Gastrocnemius medialis (tissue), 4 donors: ENCODE data around the gene DDI2. TPM values are rescaled to one million over a fixed set of nuclear protein-coding genes. Genes with fewer than 3 reads are reported as not detected.

Experiments
- ATAC-seq, 2 donors: fragments of 150-250 bp; one replicate each; pipeline ENCODE4 v1.9.1; 2016
- DNase-seq, 2 donors: peaks; one replicate each; pipeline ENCODE4 v3.0.0-alpha.2; 2019
- H3K27ac ChIP-seq, 4 donors: fragments of 200-600 bp; sonication (generic); 1 replicate in 1 of 4; 2 replicates in 3 of 4; pipeline ENCODE4 v1.5.1; 2016 to 2018; ENCODE audit warnings: mild to moderate bottlenecking in 2 of 4, moderate library complexity in 1 of 4
- H3K27me3 ChIP-seq, 3 donors: fragments of 200-600 bp; sonication (generic) in 2 of 3; 1 replicate in 1 of 3; 2 replicates in 2 of 3; pipeline versions ENCODE4 v1.5.1 to v1.6.0; 2016 to 2019; ENCODE audit warnings: mild to moderate bottlenecking in 1 of 3, moderate library complexity in 1 of 3
- H3K36me3 ChIP-seq, 2 donors: fragments of 200-600 bp; sonication (generic) in 1 of 2; one replicate each; pipeline ENCODE4 v1.5.1; 2017 to 2018
- H3K4me1 ChIP-seq, 2 donors: fragments of 200-600 bp; sonication (generic) in 1 of 2; one replicate each; pipeline ENCODE4 v1.5.1; 2016 to 2017; ENCODE audit warnings: mild to moderate bottlenecking in 2 of 2
- H3K4me3 ChIP-seq, 4 donors: fragments of 200-600 bp; sonication (generic) in 3 of 4; 1 replicate in 1 of 4; 2 replicates in 3 of 4; pipeline ENCODE4 v1.5.1; 2016 to 2019; ENCODE audit warnings: mild to moderate bottlenecking in 2 of 4
- H3K9me3 ChIP-seq, 3 donors: fragments of 200-600 bp; sonication (generic) in 2 of 3; 1 replicate in 1 of 3; 2 replicates in 2 of 3; pipeline ENCODE4 v1.5.1; 2016 to 2019
- POLR2A ChIP-seq, 2 donors: fragments of 450-650 bp; IDR thresholded peaks; one replicate each; pipeline ENCODE4 v1.6.1; 2017; ENCODE audit warnings: antibody characterized with exemption in 2 of 2, mild to moderate bottlenecking in 2 of 2, moderate library complexity in 2 of 2
- in situ Hi-C, 4 donors: fragments of 200-750 bp; cut with MboI; loops; one replicate each; pipeline versions ENCODE4 v1.15.0 to v1.8.0; 2017; ENCODE audit warnings: low sequenced_read_pairs in 4 of 4
- intact Hi-C: fragments of 100-400 bp; cut with DNase I; formaldehyde crosslinking; loops from one replicate; pipeline ENCODE4 v1.15.1; 2023; ENCODE audit warnings: low total_unique reads
- total RNA-seq, 4 donors: library from RNA; depleted of rRNA; stranded (reverse); fragments of >200 nt; gene quantifications; one replicate each; pipeline versions ENCODE4 v1.1.0 to v1.2.3, GENCODE V29; 2016
- TF ChIP-seq, protein P1 (sequence below), 5 experiments: fragments of 450-650 bp in 3 of 5; fragments of 200-600 bp in 2 of 5; sonication (generic) in 2 of 5; IDR thresholded peaks in 4 of 5; conservative IDR thresholded peaks in 1 of 5; 1 replicate in 4 of 5; 2 replicates in 1 of 5; pipeline ENCODE4 v1.5.1; 2016 to 2019; ENCODE audit warnings: antibody characterized with exemption in 5 of 5, mild to moderate bottlenecking in 3 of 5, moderate library complexity in 3 of 5

Gene DDI2
- 10 to 100 TPM; 19.0 to 86.7 (median 34.2) TPM for total RNA-seq

DNA sequence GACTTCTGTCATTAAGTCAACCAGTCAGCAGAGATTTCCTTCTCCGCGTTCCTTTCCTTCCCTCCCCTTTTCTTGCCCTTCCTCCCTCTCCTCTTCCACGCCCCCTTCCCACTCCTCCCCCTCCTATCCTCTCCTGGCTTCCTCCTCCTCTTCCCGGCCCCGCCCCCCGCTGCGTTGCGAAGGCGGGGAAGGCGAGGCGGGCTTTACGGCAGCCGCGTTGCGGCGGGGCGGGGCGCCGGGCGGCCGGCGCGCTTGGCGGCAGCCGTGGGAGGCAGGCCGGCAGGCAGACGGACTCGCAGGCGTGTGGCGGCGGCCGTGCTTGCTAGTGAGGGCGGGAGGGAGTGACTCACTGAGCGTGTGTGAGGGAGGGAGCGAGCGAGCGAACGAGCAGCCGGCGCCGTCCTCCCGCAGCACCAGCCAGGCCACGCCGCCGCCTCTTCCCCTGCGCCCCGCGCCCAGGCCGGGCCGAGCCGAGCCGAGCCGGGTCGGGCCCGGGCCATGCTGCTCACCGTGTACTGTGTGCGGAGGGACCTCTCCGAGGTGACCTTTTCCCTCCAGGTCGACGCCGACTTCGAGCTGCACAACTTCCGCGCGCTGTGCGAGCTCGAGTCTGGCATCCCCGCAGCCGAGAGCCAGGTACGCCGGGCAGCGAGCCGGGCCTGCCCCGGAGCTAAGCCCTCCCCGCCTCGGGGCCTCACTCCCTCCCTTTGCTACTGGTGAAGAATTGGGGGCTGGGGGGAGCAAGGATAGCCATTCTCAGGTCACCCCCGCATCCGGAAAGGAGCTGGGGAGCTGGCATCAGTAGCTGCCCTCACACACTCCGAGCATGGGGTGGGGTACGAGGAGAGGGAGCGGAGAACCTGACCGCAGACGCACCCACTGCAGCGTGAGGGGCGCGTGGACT lies at the start of gene DDI2:
TSS of gene DDI2 (plus strand) at position 286 of the 904 bp plus-strand sequence. CDS start at position 499, 213 bp downstream.
- peak within 1 kb of the TSS; percentile 93 to 98 (median 95) for H3K27ac ChIP-seq
- no peaks in the 10 kb centered on the region for H3K27me3 ChIP-seq
- TF ChIP-seq POLR2A (IDR thresholded peaks at IDR 0.05) = peak; percentile 99
- TF ChIP-seq, protein P1, sequence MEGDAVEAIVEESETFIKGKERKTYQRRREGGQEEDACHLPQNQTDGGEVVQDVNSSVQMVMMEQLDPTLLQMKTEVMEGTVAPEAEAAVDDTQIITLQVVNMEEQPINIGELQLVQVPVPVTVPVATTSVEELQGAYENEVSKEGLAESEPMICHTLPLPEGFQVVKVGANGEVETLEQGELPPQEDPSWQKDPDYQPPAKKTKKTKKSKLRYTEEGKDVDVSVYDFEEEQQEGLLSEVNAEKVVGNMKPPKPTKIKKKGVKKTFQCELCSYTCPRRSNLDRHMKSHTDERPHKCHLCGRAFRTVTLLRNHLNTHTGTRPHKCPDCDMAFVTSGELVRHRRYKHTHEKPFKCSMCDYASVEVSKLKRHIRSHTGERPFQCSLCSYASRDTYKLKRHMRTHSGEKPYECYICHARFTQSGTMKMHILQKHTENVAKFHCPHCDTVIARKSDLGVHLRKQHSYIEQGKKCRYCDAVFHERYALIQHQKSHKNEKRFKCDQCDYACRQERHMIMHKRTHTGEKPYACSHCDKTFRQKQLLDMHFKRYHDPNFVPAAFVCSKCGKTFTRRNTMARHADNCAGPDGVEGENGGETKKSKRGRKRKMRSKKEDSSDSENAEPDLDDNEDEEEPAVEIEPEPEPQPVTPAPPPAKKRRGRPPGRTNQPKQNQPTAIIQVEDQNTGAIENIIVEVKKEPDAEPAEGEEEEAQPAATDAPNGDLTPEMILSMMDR (IDR thresholded peaks at IDR 0.05 in 4 of 5, conservative IDR thresholded peaks at IDR 0.05 in 1 of 5) = peak in 1 of 5 experiments; percentile 20
- in situ Hi-C loops (no loop called here), intact Hi-C loops (loop anchor here (1.0 to 5.0 kb wide), 5 partner anchors 14 to 400 kb away; partner anchors contain the start of genes DNAJC16, HSPB7 and PLEKHM2)
- peaks cover 32 to 45% of the 10 kb centered on the region in 2 donors for H3K4me1 ChIP-seq
- H3K4me3 ChIP-seq = peak within 1 kb of the TSS; percentile 71 to 93 (median 82)
- DNase-seq (peak; percentile 96 to 97), ATAC-seq (peak; percentile 80 to 88)
- no peaks in the 10 kb centered on the region for H3K36me3 ChIP-seq
- H3K9me3 ChIP-seq = no peaks in the 10 kb centered on the region

DNA sequence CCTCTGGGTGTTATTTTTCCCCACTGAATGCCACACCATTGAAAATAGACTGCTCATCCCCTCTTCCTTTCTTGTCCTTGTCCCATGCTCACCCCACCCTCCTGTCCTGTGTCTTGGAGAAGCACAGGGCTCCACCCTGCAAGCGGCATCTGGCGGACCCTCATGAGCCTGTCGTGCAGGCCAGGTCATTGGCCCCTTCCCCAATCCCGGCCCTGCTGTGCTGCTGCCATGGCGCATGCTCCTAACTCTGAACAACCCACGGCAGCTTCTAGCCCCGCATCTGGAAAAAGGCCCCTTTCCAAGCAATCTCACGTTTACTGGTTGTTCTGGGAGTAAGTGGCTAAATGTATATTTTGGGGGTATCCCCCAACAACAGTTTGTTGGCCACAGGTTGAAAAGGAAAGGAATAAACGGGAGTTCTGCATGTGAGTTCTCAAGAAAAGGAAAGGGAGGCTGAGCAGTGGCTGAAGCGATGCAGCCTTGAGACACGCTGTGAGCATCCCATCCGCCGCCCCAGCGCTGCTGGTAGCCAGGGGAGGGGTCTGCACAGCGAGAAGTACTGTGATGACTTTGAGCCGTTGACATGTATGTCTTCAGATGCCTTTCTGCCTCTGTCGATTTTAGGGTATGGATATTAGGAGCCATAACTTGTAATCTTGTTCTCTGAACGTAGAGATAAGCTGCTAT lies 48.7 kb upstream of the DDI2 start:
- no peaks in the 10 kb centered on the region for H3K27me3 ChIP-seq
- TF ChIP-seq POLR2A (IDR thresholded peaks at IDR 0.05) = no peak
- TF ChIP-seq, protein P1 (IDR thresholded peaks at IDR 0.05 in 4 of 5, conservative IDR thresholded peaks at IDR 0.05 in 1 of 5) = no peak
- ATAC-seq = no peak
- no peak for DNase-seq
- no peaks in the 10 kb centered on the region for H3K9me3 ChIP-seq
- peaks cover 5 to 66% of the 10 kb centered on the region in 2 donors for H3K36me3 ChIP-seq
- H3K27ac ChIP-seq = peak overlapping the region in 1 of 4 donors; percentile 21
- H3K4me1 ChIP-seq = peaks cover 7% of the 10 kb centered on the region in 2 donors
- intact Hi-C loops (no loop called here), in situ Hi-C loops (no loop called here)
- no peak overlapping the region for H3K4me3 ChIP-seq

DNA sequence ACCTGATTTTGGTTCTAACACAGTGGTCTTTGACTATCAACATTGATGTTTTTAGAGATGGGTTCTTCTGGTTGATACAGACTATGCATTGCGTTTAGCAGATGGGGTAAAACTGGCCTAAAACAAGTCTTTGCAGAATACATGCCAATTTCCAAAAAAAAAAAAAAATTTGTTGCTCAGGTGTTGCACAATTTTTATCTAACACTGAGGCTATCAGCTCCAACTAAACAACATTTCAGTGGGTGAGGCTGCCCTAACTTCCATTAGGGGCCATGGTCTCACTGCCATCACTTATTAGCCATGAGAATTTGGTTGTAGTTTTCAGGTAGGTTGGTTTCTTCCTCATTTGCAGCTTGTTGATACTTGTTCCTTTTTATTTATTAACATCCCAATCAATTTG lies 46.4 kb upstream of the DDI2 start:
- intact Hi-C loops (no loop called here), in situ Hi-C loops (no loop called here)
- Histone ChIP-seq H3K9me3 (no peaks in the 10 kb centered on the region), H3K4me1 (peaks cover 12 to 17% of the 10 kb centered on the region in 2 donors), H3K27me3 (no peaks in the 10 kb centered on the region), H3K36me3 (peaks cover 0 to 44% of the 10 kb centered on the region in 2 donors), H3K4me3 (no peak overlapping the region), H3K27ac (peak overlapping the region in 3 of 4 donors; percentile 16 to 95 (median 91))
- ATAC-seq = no peak
- DNase-seq = no peak
- TF ChIP-seq POLR2A (IDR thresholded peaks at IDR 0.05) = no peak
- TF ChIP-seq, protein P1 (IDR thresholded peaks at IDR 0.05 in 4 of 5, conservative IDR thresholded peaks at IDR 0.05 in 1 of 5) = no peak

DNA sequence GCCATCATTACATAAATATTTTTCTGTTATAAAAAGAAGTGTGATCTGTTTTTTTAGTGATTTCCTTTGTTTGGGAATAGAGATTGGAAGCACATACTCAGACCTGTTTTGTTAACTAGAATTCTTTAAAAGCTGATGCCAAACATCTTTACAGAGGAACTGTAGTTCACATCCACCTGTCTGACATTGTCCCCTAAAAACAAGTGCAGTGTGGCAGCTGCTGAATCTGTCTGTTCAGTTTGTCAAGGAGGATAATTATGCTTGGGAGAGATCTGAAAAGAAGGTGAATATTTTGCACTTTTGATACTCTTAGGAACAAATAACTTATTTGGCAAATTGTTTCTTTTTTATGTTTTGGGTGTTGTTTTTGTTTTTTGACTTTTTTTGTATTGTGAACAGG lies 46.0 kb upstream of the DDI2 start:
- no peaks in the 10 kb centered on the region for H3K27me3 ChIP-seq
- DNase-seq = no peak
- peak overlapping the region; percentile 16 to 95 (median 82) for H3K27ac ChIP-seq
- peaks cover 12 to 17% of the 10 kb centered on the region in 2 donors for H3K4me1 ChIP-seq
- peaks cover 0 to 40% of the 10 kb centered on the region in 2 donors for H3K36me3 ChIP-seq
- intact Hi-C loops = no loop called here
- no peak overlapping the region for H3K4me3 ChIP-seq
- TF ChIP-seq POLR2A (IDR thresholded peaks at IDR 0.05) = no peak
- TF ChIP-seq, protein P1 (IDR thresholded peaks at IDR 0.05 in 4 of 5, conservative IDR thresholded peaks at IDR 0.05 in 1 of 5) = no peak
- in situ Hi-C loops = no loop called here
- no peak for ATAC-seq
- H3K9me3 ChIP-seq = no peaks in the 10 kb centered on the region
